Activated CD8-positive, alpha-beta memory T cell treated with anti-CD3 and anti-CD28 coated beads for 24 hours (primary cell): ENCODE data around the gene SIGLEC9.

Experiments used
- DNase-seq: peaks from one replicate; pipeline ENCODE4 v3.0.0-alpha.2; 2020

SIGLEC9 gene

DNA sequence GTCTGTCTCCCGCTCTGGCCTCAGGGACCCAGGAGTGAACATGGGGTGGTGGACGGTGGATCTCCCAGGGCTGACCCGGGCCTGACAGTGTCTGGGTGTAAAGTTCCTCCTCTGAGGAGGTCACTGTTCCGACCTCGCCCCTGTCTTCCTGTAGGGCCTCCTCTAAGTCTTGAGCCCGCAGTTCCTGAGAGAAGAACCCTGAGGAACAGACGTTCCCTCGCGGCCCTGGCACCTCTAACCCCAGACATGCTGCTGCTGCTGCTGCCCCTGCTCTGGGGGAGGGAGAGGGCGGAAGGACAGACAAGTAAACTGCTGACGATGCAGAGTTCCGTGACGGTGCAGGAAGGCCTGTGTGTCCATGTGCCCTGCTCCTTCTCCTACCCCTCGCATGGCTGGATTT lies at the start of gene SIGLEC9:
Gene SIGLEC9 (plus strand): TSS at position 178 of the 400 bp plus-strand sequence. CDS start 69 bp downstream, at position 247.
- no peak for DNase-seq

DNA sequence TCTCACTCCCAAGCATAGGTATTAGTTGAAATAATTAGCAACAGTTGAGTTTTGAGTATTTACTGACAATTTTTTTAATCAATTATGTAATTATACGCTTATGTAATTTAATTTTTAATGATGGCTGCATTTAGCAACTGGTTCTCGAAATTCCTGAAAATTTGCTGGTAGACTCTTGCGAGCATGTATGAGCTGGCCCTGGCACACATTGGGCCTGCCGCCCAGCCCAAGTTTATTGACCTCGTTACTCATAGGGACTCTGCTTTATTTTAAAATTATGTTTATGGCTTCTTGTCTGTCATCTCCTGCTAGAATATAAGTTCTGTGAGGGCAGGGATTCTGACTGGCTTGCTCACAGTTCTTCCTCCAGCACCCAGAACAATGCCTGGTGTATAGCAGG lies 48.7 kb upstream of the SIGLEC9 start:
- DNase-seq = no peak

DNA sequence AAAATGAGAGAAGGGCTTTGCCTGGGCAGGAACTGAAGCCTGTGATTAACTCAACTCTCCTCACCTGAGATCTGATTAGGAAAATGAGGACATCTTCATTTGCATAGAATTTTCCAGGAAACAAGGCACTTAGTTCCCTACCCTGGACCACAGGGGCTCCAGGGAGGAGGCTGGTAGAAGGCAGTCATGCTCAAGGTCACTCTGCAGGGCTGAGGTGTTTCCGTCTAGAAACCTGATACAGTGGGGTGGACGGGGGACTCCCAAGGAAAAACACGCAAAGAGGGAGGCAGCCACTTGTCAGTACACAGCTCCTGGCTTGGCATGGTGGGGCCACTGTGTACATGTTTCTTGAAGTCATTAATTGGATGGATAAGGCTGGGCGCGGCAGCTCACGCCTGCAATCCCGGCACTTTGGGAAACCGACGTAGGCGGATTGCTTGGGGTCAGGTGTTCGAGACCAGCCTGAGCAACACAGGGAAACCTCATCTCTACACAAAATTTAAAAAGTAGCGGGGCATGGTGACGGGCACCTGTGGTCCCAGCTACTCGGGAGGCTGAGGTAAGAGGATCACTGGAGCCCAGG lies 48.0 kb upstream of the SIGLEC9 start:
- no peak for DNase-seq

DNA sequence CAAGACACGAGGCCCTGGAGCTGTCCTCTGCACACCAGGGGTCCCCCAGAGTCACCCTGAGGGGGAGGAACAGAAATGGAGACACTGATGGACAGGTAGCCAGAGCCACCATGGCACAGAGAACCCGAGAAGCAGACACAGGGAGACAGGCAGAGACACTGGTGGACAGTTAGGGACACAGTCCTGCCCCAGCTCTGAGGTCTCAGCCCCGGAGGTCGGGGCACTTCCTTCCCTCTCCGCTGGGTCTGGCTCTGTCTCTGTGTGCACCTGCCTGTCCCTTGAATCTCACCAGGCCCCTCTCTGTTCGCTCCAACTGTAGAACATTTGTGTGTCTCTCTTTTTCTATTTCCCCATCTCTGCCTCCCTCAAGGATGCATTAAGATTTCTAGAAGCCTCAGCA lies 46.6 kb upstream of the SIGLEC9 start:
- DNase-seq = no peak

DNA sequence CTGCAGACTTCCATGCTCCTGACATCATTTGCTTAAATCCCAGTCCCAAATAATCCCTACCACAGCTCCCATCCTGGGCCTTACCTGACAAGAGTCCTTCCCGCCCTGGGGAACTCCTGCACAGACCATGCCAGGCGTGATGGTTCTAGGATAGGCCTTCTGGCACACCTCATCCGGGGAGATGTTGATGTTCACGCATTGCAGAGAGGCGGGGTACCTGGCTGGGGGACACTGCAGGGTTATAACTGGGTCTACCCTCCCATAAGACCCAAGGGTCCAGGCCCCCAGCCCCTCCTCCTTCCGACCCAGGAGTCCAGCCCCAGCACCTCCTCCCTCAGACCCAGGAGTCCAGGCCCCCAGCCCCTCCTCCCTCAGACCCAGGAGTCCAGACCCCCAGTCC lies 46.0 kb upstream of the SIGLEC9 start:
- DNase-seq = no peak

DNA sequence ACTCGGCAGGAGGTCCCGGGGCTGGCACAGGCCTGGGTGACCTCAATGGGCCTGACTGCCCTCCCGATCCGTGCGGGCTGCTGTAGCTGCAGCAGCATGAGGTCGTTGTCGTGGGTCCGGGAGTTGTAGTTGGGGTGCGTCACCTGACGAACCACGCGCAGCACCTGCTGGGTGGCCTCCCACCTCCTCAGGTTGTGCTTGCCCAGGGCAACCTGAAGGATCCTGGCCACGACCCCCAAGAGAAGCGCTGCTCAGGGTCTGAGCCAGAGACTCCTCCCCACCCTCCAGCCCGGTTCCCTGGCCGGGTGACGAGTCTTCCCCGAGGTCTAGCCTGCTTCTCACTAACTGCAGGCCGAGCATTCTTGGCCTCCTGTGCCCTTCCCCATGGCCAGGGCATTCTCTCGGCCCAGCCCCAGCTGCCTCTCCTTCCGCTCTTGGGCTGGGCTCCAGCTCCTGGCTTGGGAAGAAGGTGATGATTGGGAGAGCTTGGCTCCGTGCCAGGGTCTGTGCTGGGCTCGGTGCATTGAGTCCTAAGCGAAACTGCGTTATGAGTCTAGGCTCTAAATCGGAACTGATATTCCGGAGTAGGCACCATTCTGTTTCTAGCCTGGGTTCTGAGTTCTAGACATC lies 45.1 kb upstream of the SIGLEC9 start:
- DNase-seq = no peak

DNA sequence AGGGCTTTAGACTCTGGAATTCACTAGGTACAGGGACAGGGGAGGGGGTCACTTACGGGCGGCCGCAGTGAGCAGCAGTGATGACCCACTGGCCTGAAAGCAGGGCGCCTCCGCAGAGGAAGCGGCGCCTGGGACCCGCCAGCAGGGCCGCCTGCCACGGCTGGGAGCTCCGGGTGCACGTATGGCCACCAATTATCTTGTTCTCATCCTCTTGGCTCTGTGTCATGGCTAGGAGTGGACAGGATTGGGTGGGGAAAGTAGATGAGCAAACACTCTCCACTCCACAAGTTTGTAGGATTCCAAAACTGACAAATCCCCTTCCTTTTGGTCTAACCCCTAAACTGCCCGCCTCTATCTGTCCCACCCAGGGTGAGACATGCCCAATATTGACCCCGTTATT lies 43.2 kb upstream of the SIGLEC9 start:
- no peak for DNase-seq

DNA sequence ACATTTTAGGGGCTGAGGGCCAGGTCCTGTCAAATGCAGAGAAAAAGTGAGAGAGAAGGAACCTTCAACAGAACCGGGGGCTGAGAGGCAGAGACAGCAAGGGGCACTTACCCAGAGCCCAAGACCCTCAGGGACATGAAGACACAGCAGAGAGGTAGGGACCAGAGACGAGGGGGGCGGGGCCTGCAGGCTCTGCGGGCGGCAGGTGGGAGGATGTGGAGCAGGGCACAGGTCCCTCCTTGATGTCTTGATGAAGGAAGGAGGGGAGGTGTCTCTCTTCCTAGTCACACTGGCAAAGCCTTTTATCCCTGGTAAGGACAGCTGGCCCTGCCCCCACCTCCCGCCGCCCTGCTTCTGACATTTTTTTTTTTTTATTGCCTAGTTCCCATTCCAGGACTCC lies 42.1 kb upstream of the SIGLEC9 start, which contains the start of gene KLK14:
Gene KLK14 (minus strand): TSS at position 277 of the 400 bp plus-strand sequence. CDS start 273 bp downstream, at position 4.
- no peak for DNase-seq

DNA sequence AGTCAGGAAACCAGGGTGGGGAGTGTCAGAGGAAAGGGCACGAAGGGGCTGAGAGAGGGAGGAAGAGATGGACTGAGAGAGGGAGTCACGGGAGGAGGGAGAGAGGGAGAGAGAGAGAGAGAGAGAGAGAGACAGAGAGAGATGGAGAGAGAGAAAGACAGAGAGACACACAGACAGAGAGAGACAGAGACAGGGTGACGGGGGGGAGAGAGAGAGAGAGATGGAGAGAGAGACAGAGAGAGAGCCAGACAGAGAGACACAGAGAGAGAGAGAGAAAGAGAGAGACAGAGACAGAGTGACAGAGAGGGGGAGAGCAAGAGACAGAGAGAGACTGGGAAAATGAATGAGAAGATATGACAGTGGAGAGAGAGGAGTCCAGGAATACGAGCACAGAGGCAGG lies 41.5 kb upstream of the SIGLEC9 start:
- DNase-seq = no peak

DNA sequence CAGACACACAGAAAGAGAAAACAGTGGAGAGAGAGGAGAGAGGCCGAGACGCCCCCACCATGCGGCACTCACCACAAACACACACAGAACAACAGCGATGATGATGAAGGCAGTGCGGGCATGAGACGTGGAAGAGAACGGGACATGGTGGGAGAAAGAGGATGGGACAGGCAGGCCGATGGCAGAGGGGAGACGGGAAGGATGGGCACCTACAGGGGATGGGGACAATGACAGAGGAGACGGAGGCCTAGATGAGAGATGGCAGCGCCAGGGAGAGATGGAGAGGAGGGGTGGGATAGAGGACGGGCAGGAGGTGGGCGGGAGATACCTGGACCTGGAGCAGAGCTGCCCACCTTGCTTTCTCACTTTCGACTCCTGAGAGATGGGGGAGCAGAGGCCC lies 40.9 kb upstream of the SIGLEC9 start:
- no peak for DNase-seq

DNA sequence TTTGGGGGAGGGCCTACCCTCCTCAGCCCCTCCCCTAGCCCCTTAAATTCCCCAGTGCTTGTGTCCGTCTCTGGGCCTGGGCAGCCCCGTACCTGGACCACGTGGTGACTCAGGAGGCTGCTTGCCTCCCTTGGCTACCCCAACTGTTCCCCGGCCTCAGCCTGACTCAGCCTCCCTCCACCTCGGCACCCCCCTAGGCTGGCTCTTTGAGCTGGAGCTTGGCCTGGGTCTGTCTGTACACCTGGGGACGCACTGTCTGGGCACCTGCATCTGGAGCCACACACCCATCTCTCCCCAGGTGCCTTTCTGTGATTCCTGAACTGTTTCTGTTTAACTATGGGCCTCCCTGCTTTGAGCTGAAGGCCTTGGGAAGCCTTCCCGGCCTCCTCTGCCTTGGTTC lies 40.2 kb upstream of the SIGLEC9 start:
- DNase-seq = no peak

DNA sequence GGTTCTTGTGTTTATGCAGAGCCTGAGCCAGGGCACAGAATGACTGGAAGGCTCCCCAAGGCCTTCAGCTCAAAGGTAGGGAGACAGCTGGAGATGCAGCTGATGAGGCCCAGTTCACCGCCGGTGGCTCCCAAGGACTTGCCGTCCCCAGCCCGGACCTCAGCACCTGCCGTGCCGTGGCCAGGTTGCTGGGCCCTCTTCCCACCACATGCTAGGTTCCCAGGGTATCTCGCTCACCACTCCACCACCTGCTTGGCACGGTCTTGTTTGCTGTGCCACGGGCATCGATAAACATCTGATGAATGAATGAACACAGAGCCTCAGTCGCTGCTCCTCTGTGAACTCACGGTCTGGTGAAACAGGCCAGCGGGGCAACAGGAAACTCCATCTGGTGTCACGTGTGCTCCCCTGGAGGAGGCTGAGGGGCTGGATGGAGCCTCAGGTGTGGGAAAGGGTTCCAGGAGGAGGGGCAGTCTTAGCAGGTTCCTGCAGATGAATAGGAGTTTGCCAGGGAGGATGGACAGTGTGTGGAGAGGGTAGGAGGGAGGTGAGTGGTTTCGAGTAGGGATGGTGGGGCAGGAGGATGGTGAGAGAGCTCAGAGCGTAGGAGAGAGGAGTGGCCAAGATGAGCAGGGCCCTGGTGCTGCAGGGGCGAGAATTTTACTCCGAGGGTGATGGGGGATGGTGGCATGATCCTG lies 38.4 kb upstream of the SIGLEC9 start:
- no peak for DNase-seq

DNA sequence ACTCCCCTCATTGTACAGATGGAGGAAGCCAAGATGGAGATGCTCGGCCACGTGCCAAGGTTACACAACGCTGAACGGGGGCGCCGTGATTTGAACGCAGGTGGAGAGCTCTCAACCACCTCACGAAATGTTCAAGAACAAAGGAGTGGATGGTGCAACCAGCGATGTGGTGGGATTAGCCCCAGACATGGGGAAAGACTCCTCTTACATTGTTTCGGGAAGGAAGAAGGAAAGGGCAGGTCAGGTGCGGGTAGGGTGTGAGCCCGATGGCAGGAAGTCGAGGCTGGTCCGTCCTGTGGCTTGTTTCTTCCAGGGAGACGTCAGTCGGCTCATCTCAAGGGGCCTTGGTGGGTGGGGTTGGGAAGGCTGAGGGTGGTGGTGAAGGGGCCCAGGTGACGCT lies 34.9 kb upstream of the SIGLEC9 start:
- no peak for DNase-seq

DNA sequence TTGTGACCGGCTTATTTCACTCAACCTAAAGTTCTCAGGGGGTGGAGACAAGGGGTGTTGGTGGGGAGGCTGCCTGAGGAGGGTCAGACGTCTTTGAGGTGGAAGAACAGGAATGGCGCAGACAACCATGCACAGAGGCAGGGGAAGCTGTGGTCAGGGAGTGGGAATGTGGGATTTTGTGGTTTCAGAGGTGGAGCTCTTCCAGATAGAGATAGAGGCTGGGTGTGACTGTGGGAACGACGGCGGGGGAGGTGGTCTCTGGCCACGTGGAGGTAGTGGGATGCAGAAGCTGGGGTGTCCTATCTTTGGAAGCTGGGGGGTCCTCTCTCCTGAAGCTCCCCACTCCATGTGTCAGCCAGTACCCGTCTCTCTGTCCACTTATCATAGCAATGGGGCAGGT lies 34.2 kb upstream of the SIGLEC9 start:
- DNase-seq = no peak

DNA sequence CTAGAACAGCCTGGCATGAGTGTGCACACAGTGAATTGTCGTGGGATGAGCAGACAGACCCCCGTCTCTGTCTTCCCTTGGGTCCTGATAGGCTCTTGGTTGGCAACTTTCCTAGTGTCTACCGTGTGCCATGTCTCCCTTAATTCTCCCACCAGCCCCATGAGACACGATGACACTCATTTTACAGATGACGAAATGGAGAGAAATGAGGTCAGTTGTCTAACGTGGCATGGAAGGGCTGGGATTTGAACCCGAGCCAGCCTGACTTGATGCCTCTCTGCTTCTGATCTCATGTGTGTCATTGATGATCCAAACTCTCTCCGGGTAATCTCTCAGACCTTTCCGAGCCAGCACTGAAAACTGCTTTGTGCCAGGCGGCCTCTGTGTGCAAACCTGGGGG lies 33.6 kb upstream of the SIGLEC9 start:
- DNase-seq = no peak

DNA sequence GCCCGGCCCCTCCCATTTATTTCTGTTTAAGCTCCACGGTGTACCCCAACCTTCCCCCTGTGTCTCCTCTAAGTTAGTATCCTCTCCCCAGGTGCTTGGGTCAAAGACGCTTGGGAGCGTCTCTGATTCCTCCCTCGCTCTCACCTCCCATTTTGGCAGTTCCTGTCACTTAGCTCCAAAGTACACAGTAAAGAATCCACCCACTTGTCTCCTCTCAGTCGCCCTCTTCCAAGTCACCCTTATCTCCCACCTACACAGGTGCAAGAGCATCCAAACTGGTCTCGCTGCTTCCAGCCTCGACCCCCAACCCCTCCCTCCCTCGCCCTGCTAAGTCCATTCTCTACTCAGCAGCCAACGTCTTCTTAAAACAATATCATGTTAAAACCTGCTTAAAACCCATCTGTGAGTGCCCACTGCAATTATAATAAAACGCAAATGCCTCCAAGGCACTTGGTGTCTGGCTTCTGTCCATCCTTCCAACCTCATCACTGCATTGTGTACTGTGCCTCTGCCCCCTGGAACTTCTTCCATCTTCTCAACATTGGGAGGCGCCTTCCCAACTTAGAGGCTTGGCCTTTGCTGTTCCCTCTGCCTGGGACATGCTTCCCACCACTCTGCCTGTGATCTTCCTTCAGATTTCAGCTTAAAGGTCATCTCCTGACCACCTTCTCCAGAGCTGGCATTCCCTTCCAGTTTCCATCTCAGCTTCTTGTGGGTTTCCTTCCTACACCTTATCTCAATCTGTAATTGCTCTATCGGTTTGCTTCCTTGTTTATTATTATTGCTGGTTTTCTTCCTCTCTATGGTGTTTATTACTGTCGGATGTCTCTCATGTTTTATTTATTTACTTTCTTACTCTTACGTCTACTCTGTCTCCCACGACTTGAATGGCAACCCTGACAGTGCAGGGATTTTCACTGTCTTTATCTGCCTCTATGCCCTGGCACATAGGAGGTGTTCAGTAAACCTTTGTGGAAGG lies 32.5 kb upstream of the SIGLEC9 start:
- no peak for DNase-seq

DNA sequence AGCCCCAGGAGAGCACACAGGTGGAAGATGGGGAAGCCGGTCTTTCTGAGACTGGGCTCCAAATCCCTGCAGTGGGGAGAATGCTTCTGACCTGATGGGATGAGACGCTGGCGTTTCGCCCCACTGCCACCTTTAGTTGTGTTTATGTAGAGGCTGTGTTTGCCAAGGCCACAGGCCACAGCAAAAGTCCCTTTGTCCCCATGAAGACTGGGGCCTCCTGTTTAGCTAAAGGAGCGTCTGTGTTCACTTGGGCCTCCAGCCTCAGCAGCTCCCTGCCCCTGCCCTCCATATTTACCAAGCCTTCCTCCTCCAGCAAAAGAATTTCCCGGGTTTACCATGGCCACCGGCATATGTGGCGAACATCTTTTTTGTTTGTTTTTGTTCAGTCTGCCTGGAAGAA lies 31.6 kb upstream of the SIGLEC9 start:
- no peak for DNase-seq

DNA sequence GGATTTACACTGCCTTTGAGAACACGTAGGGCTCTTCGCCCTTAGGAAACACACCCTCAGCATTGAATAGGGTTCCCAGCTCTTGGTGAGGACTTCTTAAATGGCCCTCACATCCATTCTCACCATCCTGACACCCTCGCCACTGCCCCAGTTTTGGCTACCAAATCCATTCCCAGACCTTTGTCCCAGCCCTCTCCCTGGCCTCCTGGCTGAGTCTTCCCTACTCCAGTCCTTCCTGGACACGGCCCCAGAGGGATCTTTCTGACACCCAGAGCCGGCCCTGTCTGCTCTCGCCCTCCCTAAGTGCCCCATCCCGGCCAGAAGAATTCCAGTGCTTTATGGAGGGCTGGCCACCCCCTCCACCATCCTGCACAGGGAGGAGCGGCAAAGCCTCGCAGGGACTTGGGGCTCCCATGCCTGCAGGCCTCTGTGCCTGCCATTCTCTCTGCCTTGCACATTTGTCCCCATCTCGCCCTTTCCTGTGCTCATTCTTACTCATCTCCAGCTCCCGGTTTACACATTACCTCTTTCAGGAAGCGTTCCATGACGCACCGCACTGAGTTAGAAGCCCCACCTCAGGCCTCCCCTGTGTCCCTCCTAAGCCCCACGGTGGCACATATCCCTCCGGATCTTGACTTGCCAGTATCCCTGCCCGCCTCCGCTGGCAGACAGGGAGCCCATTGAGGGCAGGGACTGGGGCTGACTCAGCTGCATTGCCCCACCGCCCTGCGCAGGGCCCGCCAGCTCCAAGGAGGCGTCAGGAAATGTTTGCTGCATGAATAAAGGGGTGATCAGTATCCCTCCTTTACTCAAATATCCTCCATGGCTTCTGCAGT lies 31.0 kb upstream of the SIGLEC9 start:
- DNase-seq = no peak

DNA sequence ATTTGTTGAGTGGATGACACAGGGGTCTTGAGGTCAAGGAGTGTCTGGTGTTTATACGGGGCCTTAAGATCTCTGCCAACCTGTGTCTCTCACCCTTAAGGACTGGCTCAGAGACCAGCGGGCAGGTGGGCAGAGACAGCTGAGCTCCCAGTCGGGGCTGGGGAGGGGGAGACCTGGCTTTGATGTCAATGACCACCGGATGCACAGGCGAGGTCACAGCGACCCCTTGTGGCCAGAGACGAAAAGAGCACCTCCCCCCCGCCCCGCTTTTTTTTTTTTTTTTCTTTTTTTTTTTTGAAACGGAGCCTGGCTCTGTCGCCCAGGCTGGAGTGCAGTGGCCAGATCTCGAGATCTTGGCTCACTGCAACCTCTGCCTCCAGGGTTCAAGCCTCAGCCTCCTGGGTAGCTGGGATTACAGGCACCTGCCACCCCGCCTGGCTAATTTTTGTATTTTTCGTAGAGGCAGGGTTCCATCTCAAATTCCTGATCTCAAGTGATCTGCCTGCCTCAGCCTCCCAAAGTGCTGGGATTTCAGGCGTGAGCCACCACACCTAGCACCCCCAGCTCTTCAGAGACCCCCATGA lies 29.9 kb upstream of the SIGLEC9 start:
- DNase-seq = peak; percentile 68

DNA sequence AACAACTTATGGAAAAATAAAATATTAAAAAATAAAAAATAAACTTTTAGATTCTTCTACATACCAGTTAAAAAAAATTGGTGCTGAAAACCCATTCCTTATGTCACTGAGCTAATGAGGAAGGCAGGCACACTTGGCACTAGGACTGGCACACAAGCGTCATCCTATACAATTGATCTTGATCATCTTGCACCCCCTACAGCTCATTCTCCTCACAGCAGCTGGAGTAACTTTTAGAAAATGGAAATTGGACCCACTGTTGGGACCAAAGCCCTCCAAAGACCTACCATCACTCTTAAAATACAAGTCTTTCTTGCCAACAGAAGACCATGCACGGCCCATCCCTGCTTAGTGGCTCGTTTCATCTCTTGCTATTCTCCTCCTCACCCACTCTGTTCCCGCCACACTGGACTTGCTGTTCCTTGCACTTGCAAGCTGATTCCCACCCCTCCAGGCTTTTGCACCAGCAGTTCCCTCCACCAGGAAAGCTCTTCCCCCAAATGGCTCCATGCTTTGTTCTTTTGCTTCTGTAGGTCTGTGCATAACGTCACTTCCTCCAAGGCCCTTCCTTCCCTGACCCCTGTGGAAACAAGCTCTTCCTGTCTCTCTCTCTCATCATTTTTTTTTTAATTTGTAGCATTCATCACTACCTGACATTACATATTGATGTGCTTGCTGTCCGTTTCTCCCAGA lies 28.1 kb upstream of the SIGLEC9 start:
- DNase-seq = no peak

DNA sequence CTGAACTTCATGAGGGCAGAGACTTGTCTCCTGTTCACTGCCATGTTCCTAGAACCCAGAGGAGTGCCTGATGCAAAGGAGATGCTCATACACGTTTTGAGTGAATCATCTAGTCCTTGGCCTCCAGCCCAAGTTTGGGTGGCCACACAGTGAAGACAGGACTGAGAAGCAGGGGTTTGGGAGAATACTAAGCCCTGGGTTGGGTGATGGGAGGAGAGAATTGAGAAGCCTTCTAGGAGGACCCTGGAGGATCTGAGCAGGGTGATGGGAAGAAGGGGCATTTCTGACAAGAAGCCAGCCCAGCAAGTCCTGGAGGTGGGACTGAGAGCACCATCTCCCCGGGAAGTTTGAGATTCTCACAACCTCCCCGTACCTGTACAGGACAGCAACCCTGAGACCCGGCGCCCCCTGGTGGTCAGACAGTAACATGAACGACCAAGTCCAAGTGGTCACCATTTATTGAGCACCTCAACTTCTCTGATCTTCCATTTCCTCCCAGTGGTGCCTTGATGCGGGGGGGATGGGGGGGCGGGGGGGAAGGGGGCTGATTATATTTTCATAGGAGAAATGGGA lies 27.5 kb upstream of the SIGLEC9 start:
- peak; percentile 88 for DNase-seq
